HUDEP-2 (cell line): ENCODE measurements around the gene ZBTB43.
"Not testable (repeated sequence)": the region's sequence is repeated elsewhere in the genome, so short reads cannot be mapped to it uniquely, and the experiment has no call there.

Experiments used
- DNase-seq, 76 experiments: peaks; one replicate each; lab custom pipeline; 2025; ENCODE audit not compliant: unreplicated experiment in 76 of 76; lab: John Stamatoyannopoulos, UW

The ZBTB43 gene

GRCh38 chr9:126790561-126790960, 14.3 kb upstream of the ZBTB43 start:
- no peak for DNase-seq

- no peak for DNase-seq
These were observed 13.2 kb upstream of the ZBTB43 start for GRCh38 chr9:126791406-126792230.

- DNase-seq: no peak
These were observed 11.0 kb upstream of the ZBTB43 start for GRCh38 chr9:126793686-126794417.

GRCh38 chr9:126794441-126794840, 10.4 kb upstream of the ZBTB43 start:
- no peak for DNase-seq

GRCh38 chr9:126796758-126797157, 8.1 kb upstream of the ZBTB43 start:
- DNase-seq: no peak

- no peak for DNase-seq
These were observed 6.9 kb upstream of the ZBTB43 start for GRCh38 chr9:126797903-126798302.

GRCh38 chr9:126799034-126799433, 5.8 kb upstream of the ZBTB43 start:
- no peak for DNase-seq

GRCh38 chr9:126802318-126803059, 2.4 kb upstream of the ZBTB43 start:
- DNase-seq: no peak

GRCh38 chr9:126804198-126804695, 593 bp upstream of the ZBTB43 start:
- no peak for DNase-seq

GRCh38 chr9:126805554-126806262, 868 bp downstream of the ZBTB43 start:
- peak in 74 of 76 experiments; percentile 12 to 92 (median 72) for DNase-seq

- no peak for DNase-seq
These were observed 1.5 kb downstream of the ZBTB43 start for GRCh38 chr9:126806336-126806735.

GRCh38 chr9:126809068-126809467, 4.2 kb downstream of the ZBTB43 start:
- DNase-seq: no peak

GRCh38 chr9:126810221-126810620, 5.4 kb downstream of the ZBTB43 start:
- DNase-seq: not testable (repeated sequence)

- DNase-seq: no peak
These were observed 8.2 kb downstream of the ZBTB43 start for GRCh38 chr9:126813072-126813471.

- no peak for DNase-seq
These were observed 9.3 kb downstream of the ZBTB43 start for GRCh38 chr9:126814091-126814490.

- DNase-seq: not testable (repeated sequence)
These were observed 12.8 kb downstream of the ZBTB43 start for GRCh38 chr9:126817615-126818014.

GRCh38 chr9:126818482-126818881, 13.6 kb downstream of the ZBTB43 start:
- DNase-seq: no peak

- DNase-seq: no peak
These were observed 14.6 kb downstream of the ZBTB43 start for GRCh38 chr9:126819482-126819881.

- DNase-seq: no peak
These were observed 17.4 kb downstream of the ZBTB43 start for GRCh38 chr9:126822278-126822677.

- DNase-seq: no peak
These were observed 18.0 kb downstream of the ZBTB43 start for GRCh38 chr9:126822873-126823272.
